HepG2 (cell line): ENCODE results near the gene NAIF1. TPM values are rescaled to one million over a fixed set of nuclear protein-coding genes. Genes with fewer than 3 reads are reported as not detected.

Experiments used
- CREB1 ChIP-seq, 2 experiments: fragments of 450-650 bp in 1 of 2; IDR thresholded peaks; 2 replicates each; pipeline ENCODE4 v1.6.1; 2016 to 2017; ENCODE audit warnings: control low read depth in 1 of 2, mild to moderate bottlenecking in 1 of 2, missing compliant biosample characterization in 1 of 2, missing genetic modification characterization in 1 of 2
- CTCF ChIP-seq: sonication (generic); formaldehyde crosslinking; IDR thresholded peaks from 2 replicates; pipeline ENCODE4 v1.5.0; 2020; ENCODE audit warnings: mild to moderate bottlenecking, missing genetic modification reagents, moderate library complexity
- DMAP1 ChIP-seq: IDR thresholded peaks from 2 replicates; pipeline ENCODE4 v1.6.1; 2016
- DRAP1 ChIP-seq: IDR thresholded peaks from 2 replicates; pipeline ENCODE4 v1.6.1; 2016; ENCODE audit warnings: missing genetic modification reagents, missing compliant biosample characterization
- EZH2 ChIP-seq: conservative IDR thresholded peaks from 2 replicates; pipeline ENCODE4 v1.6.1; 2012; ENCODE audit warnings: mild to moderate bottlenecking, low read depth, low read length, moderate library complexity
- HIC2 ChIP-seq: sonication (generic); formaldehyde crosslinking; IDR thresholded peaks from 2 replicates; pipeline ENCODE4 v1.9.0; 2022; ENCODE audit warnings: low read depth, missing genetic modification reagents
- HNRNPK ChIP-seq: fragments of 200-400 bp; formaldehyde crosslinking; IDR thresholded peaks from 2 replicates; pipeline ENCODE4 v1.6.1; 2018; ENCODE audit warnings: low read length, low read depth, moderate library complexity, mild to moderate bottlenecking; ENCODE audit not compliant: poor library complexity, severe bottlenecking
- KMT2A ChIP-seq: sonication (generic); formaldehyde crosslinking; IDR thresholded peaks from 2 replicates; pipeline ENCODE4 v1.4.0; 2020; ENCODE audit warnings: missing genetic modification reagents
- MED1 ChIP-seq: sonication (generic); formaldehyde crosslinking; IDR thresholded peaks from 2 replicates; pipeline ENCODE4 v1.4.0; 2020; ENCODE audit warnings: missing genetic modification reagents
- PATZ1 ChIP-seq: sonication (generic); formaldehyde crosslinking; IDR thresholded peaks from 2 replicates; pipeline ENCODE4 v1.4.0; 2020; ENCODE audit warnings: missing genetic modification reagents
- PRDM15 ChIP-seq: sonication (generic); formaldehyde crosslinking; IDR thresholded peaks from 2 replicates; pipeline ENCODE4 v1.4.0; 2020; ENCODE audit warnings: missing genetic modification reagents
- SNRNP70 ChIP-seq: fragments of 200-400 bp; formaldehyde crosslinking; IDR thresholded peaks from 2 replicates; pipeline ENCODE4 v1.6.1; 2017; ENCODE audit warnings: mild to moderate bottlenecking, low read depth, low read length, moderate library complexity
- TBX2 ChIP-seq: sonication (generic); formaldehyde crosslinking; IDR thresholded peaks from 2 replicates; pipeline ENCODE4 v1.5.0; 2020; ENCODE audit warnings: missing genetic modification reagents, mild to moderate bottlenecking, borderline replicate concordance
- THYN1 ChIP-seq: sonication (generic); formaldehyde crosslinking; IDR thresholded peaks from 2 replicates; pipeline ENCODE4 v1.8.1; 2023; ENCODE audit warnings: low read depth, mild to moderate bottlenecking, moderate library complexity, missing genetic modification reagents, borderline replicate concordance
- ZFP82 ChIP-seq: sonication (generic); formaldehyde crosslinking; IDR thresholded peaks from 2 replicates; pipeline ENCODE4 v1.5.1; 2020; ENCODE audit warnings: mild to moderate bottlenecking, missing genetic modification reagents, borderline replicate concordance
- ZNF230 ChIP-seq: sonication (generic); formaldehyde crosslinking; IDR thresholded peaks from 2 replicates; pipeline ENCODE4 v1.4.0; 2020; ENCODE audit warnings: mild to moderate bottlenecking, missing genetic modification reagents
- ZNF3 ChIP-seq: IDR thresholded peaks from 2 replicates; pipeline ENCODE4 v1.7.0; 2017; ENCODE audit warnings: inconsistent platforms
- polyA plus RNA-seq, 8 experiments: library from polyadenylated mRNA; depleted of rRNA in 3 of 8; stranded (reverse) in 7 of 8; unstranded in 1 of 8; fragments of >200 nt; fragmentation: Illumina TruSeq in 4 of 8; extraction: Trizol in 4 of 8; gene quantifications; 2 replicates each; pipeline versions ENCODE4 v1.2.1 to v1.2.3, GENCODE V29; 2011 to 2016; ENCODE audit warnings: low read depth in 4 of 8, missing spikeins in 1 of 8, mixed read lengths in 1 of 8; ENCODE audit not compliant: insufficient read depth in 1 of 8
- total RNA-seq, 5 experiments: library from RNA; depleted of rRNA; stranded (reverse); fragments of >200 nt; fragmentation: Illumina TruSeq; extraction: Trizol; gene quantifications; 2 replicates each; pipeline ENCODE4 v1.2.3, GENCODE V29; 2016; ENCODE audit warnings: low read depth in 1 of 5

The NAIF1 gene
- total and polyA plus RNA-seq, 2 of the 13 experiments (the other 11 are each of a cell fraction or from before 2014, with no cell fraction given): 6.0 to 6.9 TPM

- TF ChIP-seq PRDM15: peak; percentile 68; the same call in 1 of the 2 replicates
- peak; percentile 21; the same call in 1 of the 2 replicates for TF ChIP-seq HIC2 (CRISPR knock-in tag)
- TF ChIP-seq ZNF230 (CRISPR knock-in tag): 0 out of 2 replicates have a peak, but pooled peaks have one; percentile 7
- 0 out of 2 replicates have a peak, but pooled peaks have one; percentile 12 for TF ChIP-seq DRAP1 (CRISPR knock-in tag)
- TF ChIP-seq SNRNP70: no peak
- peak; percentile 40 for TF ChIP-seq CTCF (CRISPR knock-in tag)
- no peak for TF ChIP-seq THYN1 (CRISPR knock-in tag)
- TF ChIP-seq DMAP1: peak; percentile 18; the same call in 1 of the 2 replicates
- TF ChIP-seq PATZ1 (CRISPR knock-in tag): 0 out of 2 replicates have a peak, but pooled peaks have one; percentile 26
- TF ChIP-seq KMT2A (CRISPR knock-in tag): no peak
- no peak for TF ChIP-seq EZH2
- TF ChIP-seq CREB1 (IDR thresholded peaks at IDR 0.05): no peak
- no peak for TF ChIP-seq CREB1 (CRISPR knock-in tag; IDR thresholded peaks at IDR 0.05)
- TF ChIP-seq HNRNPK: no peak
- TF ChIP-seq ZNF3 (CRISPR knock-in tag): no peak
- peak; percentile 31; the same call in 1 of the 2 replicates for TF ChIP-seq TBX2
- 0 out of 2 replicates have a peak, but pooled peaks have one; percentile 41 for TF ChIP-seq ZFP82
- TF ChIP-seq MED1 (CRISPR knock-in tag): peak; percentile 54
These were observed 15.0 kb downstream of the NAIF1 start (continued) for GRCh38 chr9:128051932-128052709.
